OCI-LY7 (cell line): ENCODE results near the gene HAS3. TPM values are rescaled to one million over a fixed set of nuclear protein-coding genes. Genes with fewer than 3 reads are reported as not detected.

Experiments
- BruUV-seq: library from RNA; stranded (reverse); fragments of 400-500 nt; replicated peaks from 2 replicates; lab custom pipeline; 2021; lab: Mats Ljungman, UMichigan
- CTCF ChIA-PET: fragments of 300-600 bp; sonication (Branson Sonifier 250); formaldehyde crosslinking; loops from one replicate; lab custom pipeline; 2022; ENCODE audit warnings: antibody characterized with exemption; ENCODE audit not compliant: unreplicated experiment; lab: Charles Lee
- POLR2A ChIA-PET: fragments of 300-600 bp; sonication (Branson Sonifier 250); formaldehyde crosslinking; loops from one replicate; lab custom pipeline; 2022; ENCODE audit warnings: antibody characterized with exemption; lab: Charles Lee
- DNase-seq: peaks from one replicate; pipeline ENCODE4 v3.0.0-alpha.2; 2015; ENCODE audit warnings: low spot score
- H2AFZ ChIP-seq: fragments of 200-600 bp; sonication (generic), shearing (Covaris generic); 2 replicates; pipeline ENCODE4 v1.6.1; 2014; ENCODE audit warnings: mild to moderate bottlenecking, antibody characterized with exemption, low read length, moderate library complexity
- H3K27ac ChIP-seq: fragments of 200-600 bp; sonication (generic); 2 replicates; pipeline ENCODE4 v1.5.1; 2014; ENCODE audit warnings: mixed run types, low read depth, mild to moderate bottlenecking, moderate library complexity, low read length, inconsistent platforms; ENCODE audit not compliant: poor library complexity, severe bottlenecking
- H3K36me3 ChIP-seq: fragments of 200-600 bp; sonication (generic); 2 replicates; pipeline ENCODE4 v1.6.1; 2014; ENCODE audit warnings: mild to moderate bottlenecking, antibody characterized with exemption, low read length, moderate library complexity, mixed read lengths; ENCODE audit not compliant: insufficient read depth
- H3K4me1 ChIP-seq: fragments of 200-600 bp; sonication (generic); 2 replicates; pipeline ENCODE4 v1.5.1; 2014; ENCODE audit warnings: mild to moderate bottlenecking, low read length; ENCODE audit not compliant: insufficient read depth, poor library complexity, severe bottlenecking
- H3K4me2 ChIP-seq: fragments of 200-600 bp; sonication (generic); 2 replicates; pipeline ENCODE4 v1.6.1; 2014; ENCODE audit warnings: mild to moderate bottlenecking, low read length
- H3K4me3 ChIP-seq: fragments of 200-600 bp; sonication (generic); 2 replicates; pipeline ENCODE4 v1.5.1; 2014; ENCODE audit warnings: mild to moderate bottlenecking, low read depth, low read length; ENCODE audit not compliant: poor library complexity, severe bottlenecking
- H3K79me2 ChIP-seq: fragments of 200-600 bp; sonication (generic); 2 replicates; pipeline ENCODE4 v1.6.1; 2016; ENCODE audit warnings: low read depth, mild to moderate bottlenecking, low read length, moderate library complexity, mixed read lengths; ENCODE audit not compliant: insufficient read depth
- H3K9me2 ChIP-seq: fragments of 200-600 bp; sonication (generic); 2 replicates; pipeline ENCODE4 v1.6.1; 2016; ENCODE audit warnings: mild to moderate bottlenecking, low read length, mixed read lengths; ENCODE audit not compliant: insufficient read depth
- H3K9me3 ChIP-seq: fragments of 200-600 bp; sonication (generic); 2 replicates; pipeline ENCODE4 v1.6.1; 2014; ENCODE audit warnings: mild to moderate bottlenecking, mixed run types, low read length, mixed read lengths
- H4K20me1 ChIP-seq: fragments of 200-600 bp; sonication (generic); 2 replicates; pipeline ENCODE4 v1.6.1; 2014; ENCODE audit warnings: mild to moderate bottlenecking, antibody characterized with exemption, low read length, moderate library complexity, mixed read lengths; ENCODE audit not compliant: insufficient read depth
- CTCF ChIP-seq: fragments of 200-600 bp; sonication (generic); conservative IDR thresholded peaks from 2 replicates; pipeline ENCODE4 v1.5.1; 2014; ENCODE audit warnings: mild to moderate bottlenecking, antibody characterized with exemption, low read length, moderate library complexity, mixed read lengths
- EZH2phosphoT487 ChIP-seq: fragments of 200-600 bp; sonication (generic); IDR thresholded peaks from 2 replicates; pipeline ENCODE4 v1.6.1; 2018; ENCODE audit warnings: low read depth, borderline replicate concordance, mild to moderate bottlenecking, mixed run types, antibody characterized with exemption, low read length, moderate library complexity, mixed read lengths
- intact Hi-C: fragments of 100-400 bp; cut with micrococcal nuclease; formaldehyde crosslinking; loops from one replicate; pipeline ENCODE4 v1.10.0; 2022; ENCODE audit not compliant: unreplicated experiment
- total RNA-seq, 2 experiments: library from RNA; depleted of rRNA in 1 of 2; stranded (reverse); fragments of >200 nt in 1 of 2; shearing (Covaris generic) in 1 of 2; gene quantifications; 2 replicates each; pipeline ENCODE4 v1.2.3, GENCODE V29; 2014 to 2022

HAS3 gene
- total RNA-seq, 2 experiments from 2014 or later, result 0.09 to 0.29 TPM

GRCh38 chr16:69115837-69116236 is 10.4 kb downstream of the HAS3 start:
- H2AFZ ChIP-seq, result no peak overlapping the region
- CTCF ChIA-PET, result no interaction called here

GRCh38 chr16:69116256-69116875 is 10.9 kb downstream of the HAS3 start:
- H3K9me3 ChIP-seq, result no peaks in the 10 kb centered on the region
- BruUV-seq, result no TSS peak
- no peaks in the 10 kb centered on the region for H3K79me2 ChIP-seq
- H3K36me3 ChIP-seq, result peaks cover 65% of the 10 kb centered on the region
- POLR2A ChIA-PET, result no interaction called here
- CTCF ChIA-PET, result no interaction called here
- H3K4me3 ChIP-seq, result no peak overlapping the region
- no peak for DNase-seq
- H3K27ac ChIP-seq, result no peak overlapping the region
- H3K4me1 ChIP-seq, result no peaks in the 10 kb centered on the region
- H2AFZ ChIP-seq, result no peak overlapping the region
- TF ChIP-seq EZH2phosphoT487 (no peak), CTCF (no peak)
- no peak overlapping the region for H3K4me2 ChIP-seq
- no peaks in the 10 kb centered on the region for H3K9me2 ChIP-seq
- intact Hi-C loops, result no loop called here
- no peaks in the 10 kb centered on the region for H4K20me1 ChIP-seq

More at GRCh38 chr16:69115837-69116236, 10.4 kb downstream of the HAS3 start:
- no TSS peak for BruUV-seq
- TF ChIP-seq EZH2phosphoT487 (no peak), CTCF (no peak)
- Histone ChIP-seq H3K9me2 (no peaks in the 10 kb centered on the region), H3K79me2 (no peaks in the 10 kb centered on the region), H3K9me3 (no peaks in the 10 kb centered on the region), H3K27ac (no peak overlapping the region), H3K36me3 (peaks cover 60% of the 10 kb centered on the region), H3K4me2 (no peak overlapping the region), H4K20me1 (no peaks in the 10 kb centered on the region), H3K4me3 (no peak overlapping the region), H3K4me1 (no peaks in the 10 kb centered on the region)
- POLR2A ChIA-PET, result no interaction called here
- DNase-seq, result no peak
- intact Hi-C loops, result no loop called here

GRCh38 chr16:69116906-69117305 is 11.5 kb downstream of the HAS3 start:
- H3K4me3 ChIP-seq, result no peak overlapping the region
- intact Hi-C loops, result no loop called here
- DNase-seq, result no peak
- H3K9me2 ChIP-seq, result no peaks in the 10 kb centered on the region
- no peaks in the 10 kb centered on the region for H3K4me1 ChIP-seq
- TF ChIP-seq EZH2phosphoT487 (no peak), CTCF (no peak)
- H2AFZ ChIP-seq, result no peak overlapping the region
- BruUV-seq, result no TSS peak
- ChIA-PET CTCF (no interaction called here), POLR2A (interaction anchor here (0.7 kb wide), 2 partner anchors 116 to 1908 kb away, joined by 3 to 4 read pairs; no protein-coding TSS in a partner anchor)
- H4K20me1 ChIP-seq, result no peaks in the 10 kb centered on the region
- H3K27ac ChIP-seq, result no peak overlapping the region
- no peaks in the 10 kb centered on the region for H3K79me2 ChIP-seq
- no peak overlapping the region for H3K4me2 ChIP-seq
- H3K36me3 ChIP-seq, result peaks cover 68% of the 10 kb centered on the region
- H3K9me3 ChIP-seq, result no peaks in the 10 kb centered on the region
